ENCODE results near the gene DPY19L1.
"Not testable (repeated sequence)": the region's sequence is repeated elsewhere in the genome, so short reads cannot be mapped to it uniquely, and the experiment has no call there.

Gene DPY19L1

GRCh38 chr7:35058571-35058970 is 21.3 kb upstream of the DPY19L1 start:
- not testable (repeated sequence) for H3K23ac ChIP-seq (ENCODE audit: low read length); H3K9ac ChIP-seq (ENCODE audit: low read length); H3K18ac ChIP-seq (ENCODE audit: low read length); H3K4ac ChIP-seq (ENCODE audit: low read depth, low read length); H3K27me3 ChIP-seq (ENCODE audit: insufficient read depth, low read length, poor library complexity); H2BK5ac ChIP-seq (ENCODE audit: low read length); H3K27ac ChIP-seq (ENCODE audit: low read depth, low read length); H3K4me3 ChIP-seq (ENCODE audit: low read length); H3K36me3 ChIP-seq (ENCODE audit: control insufficient read depth, insufficient read depth, low read length); DNase-seq; H2BK15ac ChIP-seq (replicated peaks; ENCODE audit: low read depth); H3K79me2 ChIP-seq (ENCODE audit: control insufficient read depth, insufficient read depth, low read length); H2BK120ac ChIP-seq (ENCODE audit: low read depth, low read length); H3K56ac ChIP-seq (ENCODE audit: low read length); H4K8ac ChIP-seq (ENCODE audit: low read depth, low read length); H3K79me1 ChIP-seq (ENCODE audit: low read length); H4K5ac ChIP-seq (ENCODE audit: low read length); H3K4me1 ChIP-seq (ENCODE audit: control insufficient read depth, low read depth, low read length); H2AK5ac ChIP-seq (ENCODE audit: low read length); H3K4me2 ChIP-seq (ENCODE audit: low read length)
- no CpG with 5 or more reads among the region's 3 CpGs for WGBS (ENCODE audit: extremely low coverage, insufficient coverage, low lambda C conversion rate)

GRCh38 chr7:35057505-35058451 is 20.5 kb upstream of the DPY19L1 start:
- not testable (repeated sequence) for H2BK120ac ChIP-seq (ENCODE audit: low read depth, low read length); H3K79me2 ChIP-seq (ENCODE audit: control insufficient read depth, insufficient read depth, low read length); H2BK5ac ChIP-seq (ENCODE audit: low read length); H3K18ac ChIP-seq (ENCODE audit: low read length); H3K4me1 ChIP-seq (ENCODE audit: control insufficient read depth, low read depth, low read length); H3K56ac ChIP-seq (ENCODE audit: low read length); H3K27ac ChIP-seq (ENCODE audit: low read depth, low read length); H4K5ac ChIP-seq (ENCODE audit: low read length); H3K4me3 ChIP-seq (ENCODE audit: low read length); H3K9ac ChIP-seq (ENCODE audit: low read length); H3K4ac ChIP-seq (ENCODE audit: low read depth, low read length); H3K23ac ChIP-seq (ENCODE audit: low read length); H4K8ac ChIP-seq (ENCODE audit: low read depth, low read length); H2AK5ac ChIP-seq (ENCODE audit: low read length); H2BK15ac ChIP-seq (replicated peaks; ENCODE audit: low read depth); H3K4me2 ChIP-seq (ENCODE audit: low read length); H3K36me3 ChIP-seq (ENCODE audit: control insufficient read depth, insufficient read depth, low read length); H3K79me1 ChIP-seq (ENCODE audit: low read length); H3K27me3 ChIP-seq (ENCODE audit: insufficient read depth, low read length, poor library complexity)
- peak; percentile 69 for DNase-seq
- no CpG with 5 or more reads among the region's 11 CpGs for WGBS (ENCODE audit: extremely low coverage, insufficient coverage, low lambda C conversion rate)

- H3K36me3 ChIP-seq (ENCODE audit: control insufficient read depth, insufficient read depth, low read length); H4K8ac ChIP-seq (ENCODE audit: low read depth, low read length); H2AK5ac ChIP-seq (ENCODE audit: low read length); H3K27me3 ChIP-seq (ENCODE audit: insufficient read depth, low read length, poor library complexity); H3K4me3 ChIP-seq (ENCODE audit: low read length); H2BK120ac ChIP-seq (ENCODE audit: low read depth, low read length); H2BK5ac ChIP-seq (ENCODE audit: low read length); H3K79me2 ChIP-seq (ENCODE audit: control insufficient read depth, insufficient read depth, low read length); H2BK15ac ChIP-seq (replicated peaks; ENCODE audit: low read depth); H3K56ac ChIP-seq (ENCODE audit: low read length); H3K4me1 ChIP-seq (ENCODE audit: control insufficient read depth, low read depth, low read length); H3K4ac ChIP-seq (ENCODE audit: low read depth, low read length); H3K23ac ChIP-seq (ENCODE audit: low read length); H3K4me2 ChIP-seq (ENCODE audit: low read length); H3K9ac ChIP-seq (ENCODE audit: low read length); H3K18ac ChIP-seq (ENCODE audit: low read length); H4K5ac ChIP-seq (ENCODE audit: low read length); H3K27ac ChIP-seq (ENCODE audit: low read depth, low read length); H3K79me1 ChIP-seq (ENCODE audit: low read length): not testable (repeated sequence)
- DNase-seq: peak; percentile 17
- no CpG with 5 or more reads among the region's 2 CpGs for WGBS (ENCODE audit: extremely low coverage, insufficient coverage, low lambda C conversion rate)
Measured at GRCh38 chr7:35055733-35056132, 18.4 kb upstream of the DPY19L1 start.

GRCh38 chr7:35053488-35054175 is 16.3 kb upstream of the DPY19L1 start:
- not testable (repeated sequence) for H3K4me2 ChIP-seq (ENCODE audit: low read length); H4K5ac ChIP-seq (ENCODE audit: low read length); H3K56ac ChIP-seq (ENCODE audit: low read length); H3K18ac ChIP-seq (ENCODE audit: low read length); DNase-seq; H3K23ac ChIP-seq (ENCODE audit: low read length); H3K79me1 ChIP-seq (ENCODE audit: low read length); H3K27me3 ChIP-seq (ENCODE audit: insufficient read depth, low read length, poor library complexity); H2BK120ac ChIP-seq (ENCODE audit: low read depth, low read length); H2BK15ac ChIP-seq (replicated peaks; ENCODE audit: low read depth); H3K36me3 ChIP-seq (ENCODE audit: control insufficient read depth, insufficient read depth, low read length); H4K8ac ChIP-seq (ENCODE audit: low read depth, low read length); H2BK5ac ChIP-seq (ENCODE audit: low read length); H3K4me1 ChIP-seq (ENCODE audit: control insufficient read depth, low read depth, low read length); H3K4me3 ChIP-seq (ENCODE audit: low read length); H2AK5ac ChIP-seq (ENCODE audit: low read length); H3K79me2 ChIP-seq (ENCODE audit: control insufficient read depth, insufficient read depth, low read length); H3K27ac ChIP-seq (ENCODE audit: low read depth, low read length); H3K9ac ChIP-seq (ENCODE audit: low read length); H3K4ac ChIP-seq (ENCODE audit: low read depth, low read length)
- no CpG with 5 or more reads among the region's 4 CpGs for WGBS (ENCODE audit: extremely low coverage, insufficient coverage, low lambda C conversion rate)

- H3K79me2 ChIP-seq (ENCODE audit: control insufficient read depth, insufficient read depth, low read length); H3K79me1 ChIP-seq (ENCODE audit: low read length); H2BK5ac ChIP-seq (ENCODE audit: low read length); DNase-seq; H3K4ac ChIP-seq (ENCODE audit: low read depth, low read length); H3K27me3 ChIP-seq (ENCODE audit: insufficient read depth, low read length, poor library complexity); H3K56ac ChIP-seq (ENCODE audit: low read length); H3K4me1 ChIP-seq (ENCODE audit: control insufficient read depth, low read depth, low read length); H2AK5ac ChIP-seq (ENCODE audit: low read length); H3K4me2 ChIP-seq (ENCODE audit: low read length); H2BK120ac ChIP-seq (ENCODE audit: low read depth, low read length); H3K18ac ChIP-seq (ENCODE audit: low read length); H3K9ac ChIP-seq (ENCODE audit: low read length); H3K23ac ChIP-seq (ENCODE audit: low read length); H3K4me3 ChIP-seq (ENCODE audit: low read length); H3K27ac ChIP-seq (ENCODE audit: low read depth, low read length); H3K36me3 ChIP-seq (ENCODE audit: control insufficient read depth, insufficient read depth, low read length); H2BK15ac ChIP-seq (replicated peaks; ENCODE audit: low read depth); H4K8ac ChIP-seq (ENCODE audit: low read depth, low read length); H4K5ac ChIP-seq (ENCODE audit: low read length): not testable (repeated sequence)
- WGBS (ENCODE audit: extremely low coverage, insufficient coverage, low lambda C conversion rate): no CpG with 5 or more reads among the region's 2 CpGs
Measured at GRCh38 chr7:35048390-35048789, 11.1 kb upstream of the DPY19L1 start.

Measured in mesendoderm (in vitro differentiated cells).